NOMO-1 treated with dmso at 0.1 percent for 144 hours (cell line): Measurements from ENCODE around the gene SHISA5.
A peak's percentile ranks its signal among the peaks of the same experiment; 100 is the strongest.
"Not testable (repeated sequence)": the region's sequence is repeated elsewhere in the genome, so short reads cannot be mapped to it uniquely, and the experiment has no call there.

Source experiments
- DNase-seq: peaks from one replicate; lab custom pipeline; 2025; ENCODE audit not compliant: unreplicated experiment; lab: John Stamatoyannopoulos, UW

SHISA5 gene

DNA sequence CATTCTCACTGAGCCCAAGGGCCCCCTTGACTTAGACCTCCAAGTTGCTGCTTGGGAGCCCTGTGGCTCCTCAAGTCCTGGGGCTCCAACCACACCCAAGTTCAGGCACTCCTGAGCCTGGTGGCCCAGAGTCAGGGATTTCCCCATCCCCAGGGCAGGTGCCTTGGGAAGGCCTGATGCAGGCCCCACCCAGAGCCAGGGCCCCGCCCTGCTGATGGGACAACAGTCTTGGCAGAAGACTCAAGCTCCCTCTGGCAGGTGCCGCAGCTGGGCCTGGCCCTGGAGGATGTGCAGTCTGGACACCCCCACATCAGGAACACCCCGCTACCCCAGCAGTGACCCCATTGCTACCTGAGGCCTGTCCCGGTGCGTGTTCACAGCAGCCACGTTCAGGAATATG lies 17.7 kb upstream of the SHISA5 start:
- no peak for DNase-seq

DNA sequence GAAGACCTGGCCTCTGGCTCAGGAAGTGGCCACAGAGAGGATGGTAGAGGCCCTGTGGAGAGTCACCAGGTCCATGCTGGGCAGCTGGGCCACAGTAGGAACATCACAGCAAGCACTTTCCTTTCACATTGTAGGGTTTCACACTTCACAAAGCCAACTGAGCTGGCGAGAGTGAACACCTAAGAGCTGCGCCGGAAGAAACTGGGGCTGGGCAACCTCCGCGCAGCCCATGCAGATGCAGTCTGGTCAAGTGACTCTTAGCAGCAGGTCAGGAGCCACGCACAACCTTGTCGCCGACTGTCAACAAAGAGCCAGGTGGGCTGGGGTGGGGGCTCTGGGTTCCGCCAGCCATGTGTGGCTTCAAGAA lies 15.3 kb upstream of the SHISA5 start:
- no peak for DNase-seq

DNA sequence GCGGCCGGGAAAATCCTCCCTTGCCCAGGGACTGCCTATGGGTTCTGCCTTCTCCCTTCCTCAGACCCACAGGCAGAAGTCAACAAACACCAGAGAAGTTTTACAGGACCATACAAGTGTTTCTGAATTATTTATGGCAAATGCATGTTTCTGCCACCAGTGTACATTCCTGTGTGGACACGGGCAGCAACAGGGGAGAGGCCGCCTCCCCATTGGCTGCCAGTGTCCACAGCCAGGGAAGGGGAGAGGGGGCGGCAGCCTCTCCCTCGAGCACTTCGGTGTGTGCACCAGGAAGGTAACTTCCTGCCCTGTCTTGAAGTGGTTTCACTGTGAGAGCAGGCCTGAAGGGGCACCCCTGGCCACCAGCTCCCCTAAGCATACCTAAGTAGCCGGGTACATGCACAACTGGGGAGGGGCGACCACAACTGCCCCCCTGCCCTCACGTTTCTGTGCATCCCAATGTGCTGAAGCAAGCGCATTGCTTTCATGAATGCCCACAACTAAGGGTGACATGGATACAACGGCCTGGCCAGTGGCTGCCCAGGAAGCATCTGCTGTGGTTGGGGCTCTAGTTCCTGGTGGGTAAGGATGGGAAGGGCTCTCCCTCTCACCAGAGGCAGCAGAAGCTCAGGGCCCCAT lies 14.8 kb upstream of the SHISA5 start:
- no peak for DNase-seq

DNA sequence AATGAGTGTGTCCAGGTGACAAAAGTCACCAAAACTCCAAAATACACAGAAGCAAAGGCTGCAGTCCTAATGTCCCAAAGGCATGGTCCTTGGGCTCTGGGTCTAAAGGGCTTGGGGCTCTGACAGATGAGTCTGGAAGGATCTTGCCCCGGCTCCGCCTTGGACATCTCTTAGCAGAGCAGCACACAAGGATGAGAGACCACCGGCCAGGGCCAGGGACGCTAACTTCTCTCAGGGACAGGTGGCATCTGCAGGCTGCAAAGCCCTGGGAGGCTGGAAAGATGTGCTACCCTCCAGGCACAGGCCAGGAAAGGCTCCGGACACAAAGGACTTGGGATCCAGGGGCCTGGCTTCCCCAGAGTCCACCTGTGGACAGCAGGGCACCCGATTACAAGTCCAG lies 14.1 kb upstream of the SHISA5 start:
- no peak for DNase-seq

DNA sequence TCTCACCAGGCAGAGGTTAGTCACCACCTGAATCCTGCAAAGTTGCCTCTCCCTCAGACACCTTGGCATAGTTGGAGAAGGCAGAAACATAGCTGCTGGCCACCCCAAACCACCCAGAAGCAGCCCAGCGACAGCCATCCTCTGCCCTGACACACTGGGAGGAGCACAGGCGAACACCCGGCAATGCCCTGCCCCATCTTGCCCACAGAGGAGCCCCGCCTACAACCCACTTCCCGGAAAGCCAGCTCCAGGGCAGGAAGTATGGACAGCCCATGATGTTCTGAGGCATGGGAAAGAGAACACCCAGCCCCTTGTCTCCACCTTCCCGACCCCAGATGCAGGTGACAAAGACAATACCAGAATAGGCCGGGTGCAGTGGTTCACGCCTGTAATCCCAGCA lies 12.6 kb upstream of the SHISA5 start:
- no peak for DNase-seq

DNA sequence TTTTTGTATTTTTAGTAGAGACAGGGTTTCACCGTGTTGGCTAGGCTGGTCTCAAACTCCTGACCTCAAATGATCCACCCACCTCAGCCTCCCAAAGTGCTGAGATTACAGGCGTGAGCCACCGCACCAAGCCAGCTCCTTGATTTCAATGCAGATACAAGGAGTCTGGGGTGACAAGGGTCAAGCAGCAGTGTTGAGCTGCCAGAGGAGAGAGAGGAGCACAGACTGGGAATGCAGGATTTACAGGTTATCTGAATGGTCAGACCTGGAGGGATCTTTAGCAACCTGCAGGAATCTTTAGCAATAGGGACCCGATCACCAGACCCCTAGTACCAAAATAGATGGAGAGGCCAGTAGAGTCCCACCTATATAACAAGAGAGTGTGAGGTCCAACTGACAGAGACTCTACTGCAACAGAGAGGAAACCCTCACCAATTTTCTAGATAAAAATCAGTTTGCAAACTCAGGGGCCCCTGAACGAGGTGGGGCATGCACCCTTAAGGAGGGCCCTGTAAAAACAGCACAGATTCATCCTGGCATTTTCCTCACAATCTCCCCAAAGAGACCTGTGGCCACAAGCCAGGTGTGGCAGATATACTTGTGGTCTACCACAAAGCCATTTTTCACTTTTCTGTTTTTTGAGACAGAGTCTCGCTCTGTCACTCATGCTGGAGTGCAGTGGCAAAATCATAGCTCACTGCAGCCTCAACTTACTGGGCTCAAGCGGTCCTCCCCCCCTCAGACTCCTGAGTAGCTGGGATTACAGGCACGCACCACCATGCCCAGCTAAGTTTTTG lies 10.7 kb upstream of the SHISA5 start:
- no peak for DNase-seq

DNA sequence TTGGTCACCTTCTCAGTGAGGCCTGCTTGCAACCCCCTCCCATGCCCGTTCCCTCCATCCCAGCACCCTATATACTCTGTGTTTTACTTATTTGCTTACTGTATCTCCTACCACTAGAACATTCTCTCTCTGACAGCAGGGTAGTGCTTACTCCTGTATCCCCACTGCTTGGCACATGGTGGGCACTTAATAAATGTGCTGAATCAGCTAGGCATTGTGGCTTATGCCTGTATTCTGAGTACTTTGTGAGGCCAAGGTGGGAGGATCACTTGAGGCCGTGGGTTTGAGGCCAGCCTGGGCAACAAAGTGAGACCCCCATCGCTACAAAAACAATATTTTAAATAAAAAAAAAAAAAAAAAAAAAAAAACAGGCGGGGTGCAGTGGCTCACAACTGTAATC lies 7.6 kb upstream of the SHISA5 start:
- DNase-seq, result no peak

DNA sequence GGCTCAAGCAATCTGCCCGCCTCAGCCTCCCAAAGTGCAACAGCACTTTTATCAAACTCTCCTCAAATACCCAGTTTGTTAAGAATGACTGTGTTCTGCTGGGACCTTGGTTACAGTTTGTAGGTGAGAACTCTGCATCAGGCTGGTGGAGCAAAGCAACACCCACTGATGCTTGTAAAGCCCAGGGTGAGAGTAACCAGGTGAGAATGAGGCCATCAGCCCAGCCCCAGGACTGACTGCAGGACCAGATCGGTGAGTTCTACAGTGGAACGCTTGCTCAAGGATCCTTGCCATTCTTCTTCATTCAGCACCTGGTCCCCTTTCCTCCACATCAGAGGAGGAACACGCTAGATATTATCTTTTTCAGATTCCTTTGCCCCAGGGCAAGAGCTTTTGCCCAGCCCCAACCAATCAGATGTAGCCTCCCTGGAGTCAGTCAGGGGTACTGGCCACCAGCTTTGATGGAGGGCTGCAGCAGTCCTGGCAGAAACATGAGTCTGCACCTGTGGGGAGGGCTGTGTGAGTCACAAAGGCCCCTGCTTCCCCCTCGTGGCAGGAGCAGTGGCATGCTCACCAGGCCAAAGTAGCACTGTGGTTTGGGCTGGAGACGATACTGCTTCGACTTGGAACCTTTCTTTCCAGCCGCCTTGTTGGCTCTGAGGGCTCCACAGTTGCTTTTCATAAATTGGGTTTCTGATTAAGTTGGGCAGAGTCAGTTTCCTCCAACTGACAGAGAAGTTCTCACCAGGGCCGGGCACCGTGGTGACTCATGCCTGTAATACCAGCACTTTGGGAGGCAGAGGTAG lies 3.5 kb upstream of the SHISA5 start:
- peak; percentile 41 for DNase-seq

DNA sequence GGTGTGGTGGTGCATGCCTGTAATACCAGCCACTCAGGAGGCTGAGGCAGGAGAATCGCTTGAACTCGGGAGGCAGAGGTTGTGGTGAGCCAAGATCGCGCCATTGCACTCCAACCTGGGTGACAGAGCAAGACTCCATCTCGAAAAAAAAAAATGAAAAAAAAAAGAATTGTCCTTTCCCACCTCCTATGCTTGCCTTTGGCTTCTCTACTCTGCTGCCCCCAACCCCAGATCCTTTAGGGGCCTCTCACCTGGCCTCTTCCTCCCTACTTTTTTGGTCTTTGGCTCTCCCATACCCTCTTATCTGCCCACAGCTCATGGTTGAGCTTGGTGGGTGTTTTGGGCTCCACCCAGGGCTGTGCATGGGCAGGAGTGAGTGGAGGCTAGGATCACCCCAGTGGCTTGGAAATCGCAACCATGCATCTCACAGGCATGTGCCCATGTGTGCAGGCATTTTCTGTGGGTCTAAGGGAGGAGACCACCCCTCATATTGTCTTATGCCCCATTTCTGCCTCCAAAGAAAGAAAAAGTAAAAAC lies 2.1 kb upstream of the SHISA5 start:
- DNase-seq, result no peak

DNA sequence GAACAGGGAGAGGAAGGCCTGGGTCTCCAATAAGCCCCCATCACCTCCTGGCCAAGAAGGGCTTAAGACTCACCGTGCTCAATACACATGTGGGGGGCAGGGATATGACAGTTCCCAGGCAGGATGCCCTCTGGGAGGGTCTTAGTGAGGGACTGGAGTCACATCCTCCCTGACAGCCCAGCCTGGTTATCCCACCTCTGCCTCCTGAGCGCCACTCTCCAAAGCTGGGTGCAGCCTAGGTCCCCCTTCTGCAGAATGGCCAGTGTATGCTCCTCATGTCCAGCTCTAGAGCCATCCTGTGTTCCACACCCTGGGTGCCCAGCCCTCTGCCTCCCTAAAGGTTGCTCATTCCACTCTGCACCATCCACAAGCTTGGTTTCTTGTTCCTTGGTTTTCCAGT lies 1.2 kb upstream of the SHISA5 start:
- DNase-seq, result no peak

DNA sequence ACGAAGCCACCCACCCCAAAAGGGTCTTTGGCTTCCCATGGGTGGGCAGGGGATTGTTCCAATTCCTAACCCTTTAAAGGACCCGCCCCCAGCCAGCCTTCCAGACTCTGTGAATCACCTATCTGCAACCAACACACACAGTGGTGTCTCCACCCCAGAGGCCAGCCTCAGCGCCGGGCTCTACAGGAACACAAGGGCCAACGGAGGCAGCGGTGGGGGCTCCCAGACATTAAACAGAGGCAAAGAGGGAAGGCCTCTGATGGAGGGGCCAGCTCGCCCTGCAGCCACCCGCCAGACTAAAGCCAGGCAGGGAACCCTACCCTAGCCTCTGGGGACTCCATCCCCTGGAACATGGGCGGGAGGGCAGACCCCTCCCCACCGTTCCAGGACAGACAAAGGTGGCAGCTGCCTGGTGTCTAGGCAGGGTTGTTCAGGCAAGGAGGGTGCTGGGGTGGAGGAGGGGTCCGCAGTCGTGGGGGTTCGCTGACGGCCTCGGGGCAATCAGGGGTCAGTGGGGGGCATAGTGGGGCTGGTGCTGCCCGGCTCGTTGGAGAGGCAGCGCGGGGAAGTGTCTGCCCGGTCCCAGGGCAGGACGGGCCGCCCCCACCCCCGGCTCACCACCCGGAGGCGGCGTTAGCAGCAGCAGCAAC lies 448 bp downstream of the SHISA5 start:
- DNase-seq, result no peak

DNA sequence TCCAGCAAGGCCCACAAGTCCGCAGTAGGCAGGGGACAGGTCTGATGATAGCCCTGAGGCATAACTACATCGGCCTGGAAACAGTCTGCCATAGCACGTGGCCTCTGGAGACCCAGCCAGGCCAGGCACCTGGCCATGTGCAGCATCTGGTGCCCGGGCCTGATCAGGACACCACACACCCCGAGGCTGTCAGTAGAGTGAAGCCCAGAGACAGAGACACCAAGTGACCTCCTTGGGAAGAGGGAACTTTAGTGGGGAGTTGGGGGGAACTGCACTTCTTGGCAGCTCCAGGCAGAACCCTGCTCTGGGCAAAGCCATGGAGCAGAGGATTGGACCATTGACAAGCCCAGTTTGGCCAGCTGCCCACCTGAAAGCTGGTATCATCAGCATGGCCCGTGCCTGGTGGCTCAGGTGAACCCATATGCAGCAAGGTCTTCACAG lies 1.2 kb downstream of the SHISA5 start:
- DNase-seq, result no peak

DNA sequence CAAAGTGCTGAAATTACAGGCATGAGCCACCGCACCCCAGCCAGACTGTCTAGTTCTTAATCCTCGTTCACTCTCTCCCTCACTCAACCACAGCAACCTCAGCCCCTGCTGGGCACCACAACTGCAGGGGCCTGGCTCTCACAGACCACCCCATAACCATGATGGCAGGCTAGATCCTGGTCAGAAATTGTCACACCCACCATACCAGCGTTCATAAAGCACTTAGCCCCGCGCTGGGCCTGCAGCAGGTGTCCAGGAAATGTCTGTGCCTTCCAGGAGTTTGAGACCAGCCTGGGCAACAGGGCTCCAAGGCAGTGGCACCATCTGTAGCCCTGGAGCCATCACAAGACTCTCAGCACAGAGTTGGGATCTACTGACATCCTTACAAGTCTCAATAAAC lies 1.9 kb downstream of the SHISA5 start:
- DNase-seq, result no peak

DNA sequence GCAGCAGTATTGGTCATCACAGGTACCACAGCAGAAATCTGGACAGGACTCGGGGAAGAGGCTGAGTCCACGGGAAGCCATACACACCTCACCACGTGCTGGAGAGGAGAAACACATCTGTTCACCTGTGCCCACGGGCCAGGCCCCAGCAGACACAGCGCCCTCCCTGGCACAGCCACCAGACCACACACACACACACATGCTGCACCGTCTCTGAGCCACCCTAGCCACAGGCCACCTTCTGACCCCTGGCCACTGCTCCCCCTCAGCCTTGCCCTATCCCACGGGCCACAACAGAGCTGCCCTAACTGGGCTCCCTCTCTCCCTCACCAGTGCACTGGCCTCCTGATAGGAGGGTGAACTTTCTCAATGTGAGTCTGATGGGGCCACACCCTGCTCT lies 2.8 kb downstream of the SHISA5 start:
- DNase-seq, result no peak

DNA sequence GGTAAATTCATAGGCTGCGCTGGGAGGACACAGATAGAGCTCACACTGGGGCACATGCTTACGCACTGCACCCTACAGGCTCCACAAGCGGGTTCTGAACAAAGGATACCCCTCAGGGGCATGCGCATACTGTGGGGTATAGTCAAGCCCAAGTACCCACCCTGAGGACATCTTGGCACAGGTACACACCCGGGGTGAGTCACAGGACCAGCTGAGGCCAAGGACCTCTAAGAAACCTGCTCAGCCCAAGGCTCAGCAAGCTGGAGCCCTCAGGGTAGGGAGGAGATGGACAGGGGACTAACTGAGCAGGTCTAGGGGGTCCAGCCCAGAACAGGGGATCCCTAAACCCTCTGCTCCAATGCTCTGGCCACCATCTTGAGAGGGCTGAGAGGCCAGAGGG lies 3.3 kb downstream of the SHISA5 start:
- no peak for DNase-seq

DNA sequence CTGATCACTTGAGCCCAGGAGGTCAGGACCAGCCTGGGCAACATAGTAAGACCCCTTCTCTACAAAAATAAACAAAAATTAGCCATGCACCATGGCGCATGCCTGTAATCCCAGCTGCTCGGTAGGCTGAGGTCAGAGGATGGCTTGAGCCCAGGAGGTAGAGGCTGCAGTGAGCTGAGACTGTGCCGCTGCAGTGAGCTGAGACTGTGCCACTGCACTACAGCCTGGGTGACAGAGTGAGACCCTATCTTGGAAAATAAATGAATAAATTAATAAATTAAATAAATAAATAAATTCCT lies 10.8 kb downstream of the SHISA5 start:
- DNase-seq, result no peak

DNA sequence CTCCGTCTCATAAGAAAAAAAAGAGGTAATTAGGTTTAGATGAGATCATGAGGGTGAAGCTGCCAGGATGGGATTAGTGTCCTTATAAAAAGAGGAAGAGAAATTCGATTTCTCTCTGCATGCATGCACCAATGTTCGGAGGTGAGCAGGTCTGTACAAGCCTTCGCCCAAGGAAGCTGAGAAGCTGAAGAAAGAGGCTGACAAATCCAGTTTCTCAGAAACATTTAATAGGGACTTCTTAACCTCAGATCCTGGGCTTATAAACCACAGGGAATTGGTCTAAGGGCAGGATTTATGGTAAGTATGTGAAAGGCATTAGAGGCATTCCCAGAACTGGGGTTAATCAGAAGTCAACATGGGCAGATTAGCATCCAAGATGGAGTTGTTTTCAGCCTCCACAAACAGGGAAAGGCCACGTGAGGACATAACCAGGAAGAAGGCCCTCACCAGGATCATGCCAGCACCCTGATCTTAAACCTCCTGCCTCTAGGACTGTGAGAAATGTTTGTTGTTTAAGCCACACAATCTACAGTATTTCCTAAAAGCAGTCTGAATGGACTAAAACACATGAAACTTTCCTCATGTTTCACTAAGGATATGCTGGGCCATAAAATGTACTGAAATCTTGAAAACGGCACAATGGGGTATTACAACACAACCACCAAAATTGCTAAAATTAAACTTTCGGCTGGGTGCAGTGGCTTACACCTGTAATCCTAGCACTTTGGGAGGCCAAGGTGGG lies 11.3 kb downstream of the SHISA5 start:
- DNase-seq, result peak; percentile 66

DNA sequence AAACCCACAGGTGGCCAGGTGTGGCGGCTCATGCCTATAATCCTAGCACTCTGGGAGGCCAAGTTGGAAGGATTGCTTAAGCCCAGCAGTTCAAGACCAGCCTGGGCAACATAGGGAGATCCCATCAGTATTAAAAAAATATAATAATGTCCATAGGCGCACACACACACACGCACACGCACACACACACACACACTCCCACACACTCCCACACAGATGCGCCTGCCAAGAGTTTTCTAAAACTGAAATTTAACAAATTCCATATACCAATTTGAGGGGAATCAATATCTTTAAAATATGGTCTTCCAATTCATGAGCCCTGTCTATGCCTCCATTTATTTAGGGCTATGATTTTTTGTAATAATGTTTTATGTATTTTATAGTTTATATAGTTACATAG lies 17.0 kb downstream of the SHISA5 start:
- DNase-seq, result no peak

DNA sequence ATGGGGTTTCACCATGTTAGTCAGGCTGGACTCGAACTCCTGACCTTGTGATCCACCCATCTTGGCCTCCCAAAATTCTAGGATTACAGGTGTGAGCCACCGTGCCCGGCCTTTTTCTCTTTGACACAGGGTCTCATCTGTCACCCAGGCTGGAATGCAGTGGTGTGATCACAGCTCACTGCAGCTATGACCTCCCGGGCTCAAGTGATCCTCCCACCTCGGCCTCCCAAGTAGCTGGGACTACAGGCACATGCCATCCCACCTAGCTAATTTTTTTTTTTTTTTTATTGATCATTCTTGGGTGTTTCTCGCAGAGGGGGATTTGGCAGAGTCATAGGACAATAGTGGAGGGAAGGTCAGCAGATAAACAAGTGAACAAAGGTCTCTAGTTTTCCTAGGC lies 21.2 kb downstream of the SHISA5 start:
- not testable (repeated sequence) for DNase-seq

DNA sequence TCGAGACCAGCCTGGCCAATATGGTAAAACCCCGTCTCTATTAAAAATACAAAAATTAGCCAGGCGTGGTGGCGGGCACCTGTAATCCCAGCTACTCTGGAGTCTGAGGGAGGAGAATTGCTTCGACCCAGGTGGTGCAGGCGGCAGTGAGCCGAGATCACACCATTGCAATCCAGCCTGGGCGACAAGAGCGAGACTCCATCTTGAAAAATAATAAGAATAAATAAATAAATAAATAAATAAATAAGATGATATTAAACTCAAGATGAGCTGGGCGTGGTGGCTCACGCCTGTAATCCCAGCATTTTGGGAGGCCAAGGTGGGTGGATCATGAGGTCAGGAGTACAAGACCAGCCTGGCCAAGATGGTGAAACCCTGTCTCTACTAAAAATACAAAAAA lies 23.1 kb downstream of the SHISA5 start:
- not testable (repeated sequence) for DNase-seq
